AG04450 (cell line): ENCODE measurements around the gene ADIPOR2. TPM values are rescaled to one million over a fixed set of nuclear protein-coding genes. Genes with fewer than 3 reads are reported as not detected.

Experiments used
- CTCF ChIA-PET: fragments of 300-600, 350-600 bp; formaldehyde crosslinking; extraction: SDS; loops from one replicate; lab custom pipeline; 2022; ENCODE audit warnings: antibody characterized with exemption, inconsistent platforms; lab: Charles Lee
- POLR2A ChIA-PET: fragments of 350-600 bp; formaldehyde crosslinking; extraction: SDS; loops from one replicate; lab custom pipeline; 2021; ENCODE audit warnings: antibody characterized with exemption, inconsistent platforms; lab: Yijun Ruan, JAX
- DNase-seq: peaks from one replicate; pipeline ENCODE4 v3.0.0-alpha.2; 2011; ENCODE audit warnings: low read depth, low spot score
- H3K27ac ChIP-seq: one replicate; pipeline ENCODE4 v1.5.1; 2012; ENCODE audit warnings: low read depth, low read length, control low read depth
- H3K27me3 ChIP-seq: one replicate; pipeline ENCODE4 v1.6.0; 2012; ENCODE audit warnings: low read length; ENCODE audit not compliant: control insufficient read depth, insufficient read depth
- H3K4me3 ChIP-seq: 2 replicates; pipeline ENCODE4 v1.5.1; 2011; ENCODE audit warnings: mild to moderate bottlenecking, low read depth, low read length, control low read depth
- H3K9me3 ChIP-seq: 2 replicates; pipeline ENCODE4 v1.5.1; 2012; ENCODE audit warnings: low read length; ENCODE audit not compliant: control insufficient read depth, insufficient read depth
- CTCF ChIP-seq: IDR thresholded peaks from 2 replicates; pipeline ENCODE4 v1.5.1; 2011; ENCODE audit warnings: low read depth, low read length, control low read depth, inconsistent platforms
- polyA plus RNA-seq: library from polyadenylated mRNA; depleted of rRNA; stranded (reverse); fragments of >200 nt; gene quantifications from 2 replicates; pipeline ENCODE4 v1.2.3, GENCODE V29; 2011

The ADIPOR2 gene
- polyA plus RNA-seq, 1 experiment: 39.5 TPM

- CTCF ChIA-PET: interaction anchor here (8.4 kb wide), 1 partner anchor 135 kb away, joined by 70 read pairs; no protein-coding TSS in a partner anchor
Measured at GRCh38 chr12:1804545-1805332, 113.9 kb downstream of the ADIPOR2 start.

GRCh38 chr12:1805441-1806081 is 114.7 kb downstream of the ADIPOR2 start:
- no peaks in the 10 kb centered on the region for H3K27me3 ChIP-seq
- POLR2A ChIA-PET: no interaction called here
- H3K9me3 ChIP-seq: peaks cover 5% of the 10 kb centered on the region; the same call in 1 of the 2 replicates
- DNase-seq: no peak
- no peak for TF ChIP-seq CTCF
- H3K27ac ChIP-seq: no peak overlapping the region
- H3K4me3 ChIP-seq: no peak overlapping the region
- CTCF ChIA-PET: interaction anchor here (0.6 to 8.4 kb wide), 2 partner anchors 134 to 1139 kb away, joined by 3 to 70 read pairs; no protein-coding TSS in a partner anchor

More at GRCh38 chr12:1804545-1805332, 113.9 kb downstream of the ADIPOR2 start:
- no peak for TF ChIP-seq CTCF
- POLR2A ChIA-PET: no interaction called here
- no peak overlapping the region for H3K27ac ChIP-seq
- H3K27me3 ChIP-seq: no peaks in the 10 kb centered on the region
- peak; percentile 72 for DNase-seq
- H3K4me3 ChIP-seq: no peak overlapping the region
- peaks cover 5% of the 10 kb centered on the region; the same call in 1 of the 2 replicates for H3K9me3 ChIP-seq

- DNase-seq: no peak
- no peak overlapping the region for H3K27ac ChIP-seq
- H3K27me3 ChIP-seq: no peaks in the 10 kb centered on the region
- ChIA-PET CTCF (interaction anchor here (8.4 kb wide), 1 partner anchor 134 kb away, joined by 70 read pairs; no protein-coding TSS in a partner anchor), POLR2A (no interaction called here)
- no peak for TF ChIP-seq CTCF
- H3K4me3 ChIP-seq: no peak overlapping the region
- peaks cover 5% of the 10 kb centered on the region; the same call in 1 of the 2 replicates for H3K9me3 ChIP-seq
Measured at GRCh38 chr12:1806301-1807086, 115.6 kb downstream of the ADIPOR2 start.

- H3K27ac ChIP-seq: no peak overlapping the region
- no peak for DNase-seq
- ChIA-PET CTCF (no interaction called here), POLR2A (no interaction called here)
- no peak overlapping the region for H3K4me3 ChIP-seq
- no peak for TF ChIP-seq CTCF
- no peaks in the 10 kb centered on the region for H3K27me3 ChIP-seq
- H3K9me3 ChIP-seq: peaks cover 5% of the 10 kb centered on the region; the same call in 1 of the 2 replicates
Measured at GRCh38 chr12:1807087-1807860, 116.4 kb downstream of the ADIPOR2 start.
